Testis (tissue), 3 donors: ENCODE results near the gene FAM120A. TPM values are rescaled to one million over a fixed set of nuclear protein-coding genes. Genes with fewer than 3 reads are reported as not detected.

Source experiments
- DNase-seq: peaks from one replicate; pipeline ENCODE4 v3.0.0-alpha.2; 2019
- H3K27ac ChIP-seq, 2 donors: fragments of 200-600 bp; sonication (generic); one replicate each; pipeline ENCODE4 v1.5.1; 2019
- H3K27me3 ChIP-seq: fragments of 200-600 bp; sonication (generic); one replicate; pipeline ENCODE4 v1.5.1; 2019
- H3K36me3 ChIP-seq: fragments of 200-600 bp; sonication (generic); one replicate; pipeline ENCODE4 v1.5.1; 2017; ENCODE audit warnings: low read depth; ENCODE audit errors: missing control alignments
- H3K4me1 ChIP-seq: fragments of 200-600 bp; sonication (generic); one replicate; pipeline ENCODE4 v1.5.1; 2019
- H3K4me3 ChIP-seq, 2 donors: fragments of 200-600 bp; sonication (generic); one replicate each; pipeline ENCODE4 v1.5.1; 2017 to 2019
- H3K9me3 ChIP-seq: fragments of 200-600 bp; sonication (generic); one replicate; pipeline ENCODE4 v1.5.1; 2017
- CTCF ChIP-seq, 3 experiments: fragments of 450-650 bp in 2 of 3; fragments of 200-600 bp in 1 of 3; sonication (generic) in 1 of 3; IDR thresholded peaks; one replicate each; pipeline ENCODE4 v1.5.1; 2016 to 2019; ENCODE audit warnings: antibody characterized with exemption in 3 of 3, mild to moderate bottlenecking in 2 of 3, moderate library complexity in 1 of 3
- POLR2A ChIP-seq: fragments of 450-650 bp; IDR thresholded peaks from one replicate; pipeline ENCODE4 v1.6.1; 2017; ENCODE audit warnings: antibody characterized with exemption, mild to moderate bottlenecking, moderate library complexity
- WGBS, 2 donors: methylation state at CpG; one replicate each; pipeline ENCODE4 v1.1.5; 2018; 5-methylcytosine and 5-hydroxymethylcytosine counted together
- intact Hi-C: fragments of 100-400 bp; cut with DNase I; formaldehyde crosslinking; loops from one replicate; pipeline ENCODE4 v1.15.1; 2023; ENCODE audit warnings: low total_unique reads
- polyA plus RNA-seq: library from polyadenylated mRNA; stranded (reverse); fragments of 350-450 nt; fragmentation: Illumina TruSeq; extraction: RNeasy Lipid Tissue Mini Kit (QIAGEN cat#74804); gene quantifications from one replicate; pipeline ENCODE4 v1.2.3, GENCODE V29; 2014; ENCODE audit warnings: low read depth, low replicate concordance; ENCODE audit not compliant: insufficient read depth
- total RNA-seq, 2 donors: library from RNA; depleted of rRNA; stranded (reverse); fragments of >200 nt; gene quantifications; one replicate each; pipeline ENCODE4 v1.2.3, GENCODE V29; 2016

Gene FAM120A
- total and polyA plus RNA-seq, 3 donors from 2014 or later, result 39.3 to 81.5 (median 73.9) TPM

- H3K36me3 ChIP-seq, result no peaks in the 10 kb centered on the region
- DNase-seq, result no peak
- H3K27me3 ChIP-seq, result no peaks in the 10 kb centered on the region
- 89 to 92% methylated on average over 4 of the region's 4 CpGs for WGBS, 2 donors
- TF ChIP-seq POLR2A (no peak), CTCF (IDR thresholded peaks at IDR 0.05) (no peak)
- intact Hi-C loops, result loop anchor here (10.0 kb wide), 1 partner anchor 110 kb away; the partner anchor contains the start of genes FAM120A and FAM120AOS
- H3K27ac ChIP-seq, result no peak overlapping the region
- peaks cover 7% of the 10 kb centered on the region for H3K4me1 ChIP-seq
- no peak overlapping the region for H3K4me3 ChIP-seq
- no peaks in the 10 kb centered on the region for H3K9me3 ChIP-seq
Measured at GRCh38 chr9:93565089-93565488, 113.6 kb downstream of the FAM120A start.

DNA sequence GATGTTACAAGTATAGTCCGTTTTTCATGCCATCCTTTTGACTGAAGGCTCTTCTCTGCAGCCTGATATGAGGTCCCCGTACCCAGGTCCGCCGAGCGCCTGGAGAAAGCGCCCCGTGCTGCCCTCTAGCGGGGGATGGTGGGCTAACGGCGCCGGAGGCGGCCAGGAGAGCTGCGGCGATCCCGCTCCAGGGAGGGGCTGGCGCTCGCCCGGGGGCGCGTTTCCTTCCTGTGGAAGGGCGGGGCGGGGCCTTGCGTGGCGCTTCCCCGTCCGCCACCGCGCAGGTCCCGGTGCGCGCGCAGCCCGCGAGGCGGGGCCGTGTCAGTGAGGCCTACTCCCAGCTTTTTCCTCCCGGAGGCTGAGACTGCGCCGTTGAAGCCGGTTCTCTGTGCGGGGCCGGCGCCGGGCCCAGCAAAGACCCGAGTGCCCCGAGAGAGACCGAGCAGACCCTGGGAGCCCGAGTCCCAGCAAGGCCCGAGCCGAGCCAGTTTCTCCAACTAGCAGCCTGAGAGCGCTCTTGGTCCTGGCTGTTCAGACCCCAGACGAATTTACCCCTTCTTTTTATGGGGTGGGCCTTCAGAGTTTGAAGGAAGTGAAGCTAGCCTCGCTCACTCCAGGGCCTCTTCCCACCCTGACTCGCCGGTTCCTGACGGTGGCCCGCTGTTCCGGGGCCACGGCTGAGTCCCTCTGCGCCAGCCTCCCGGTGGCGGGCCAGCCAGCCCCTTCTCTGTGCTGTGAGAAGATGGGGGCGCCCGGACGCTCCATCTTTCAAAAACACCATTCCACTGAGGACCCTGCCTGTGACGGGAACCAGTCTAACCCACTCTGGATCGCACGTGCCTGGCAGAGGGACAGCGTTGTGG is 115.2 kb downstream of the FAM120A start:
- intact Hi-C loops, result loop anchor here (10.0 kb wide), 1 partner anchor 112 kb away; the partner anchor contains the start of genes FAM120A and FAM120AOS
- TF ChIP-seq CTCF (IDR thresholded peaks at IDR 0.05) (peak; percentile 93 to 96 (median 95)), POLR2A (peak; percentile 79)
- Histone ChIP-seq H3K27me3 (no peaks in the 10 kb centered on the region), H3K4me1 (peaks cover 7% of the 10 kb centered on the region), H3K4me3 (peak overlapping the region; percentile 67 to 75), H3K27ac (peak overlapping the region; percentile 61 to 92), H3K9me3 (no peaks in the 10 kb centered on the region), H3K36me3 (no peaks in the 10 kb centered on the region)
- WGBS, 2 donors, result 1% methylated on average over 27 to 67 of the region's 69 CpGs
- peak; percentile 97 for DNase-seq

DNA sequence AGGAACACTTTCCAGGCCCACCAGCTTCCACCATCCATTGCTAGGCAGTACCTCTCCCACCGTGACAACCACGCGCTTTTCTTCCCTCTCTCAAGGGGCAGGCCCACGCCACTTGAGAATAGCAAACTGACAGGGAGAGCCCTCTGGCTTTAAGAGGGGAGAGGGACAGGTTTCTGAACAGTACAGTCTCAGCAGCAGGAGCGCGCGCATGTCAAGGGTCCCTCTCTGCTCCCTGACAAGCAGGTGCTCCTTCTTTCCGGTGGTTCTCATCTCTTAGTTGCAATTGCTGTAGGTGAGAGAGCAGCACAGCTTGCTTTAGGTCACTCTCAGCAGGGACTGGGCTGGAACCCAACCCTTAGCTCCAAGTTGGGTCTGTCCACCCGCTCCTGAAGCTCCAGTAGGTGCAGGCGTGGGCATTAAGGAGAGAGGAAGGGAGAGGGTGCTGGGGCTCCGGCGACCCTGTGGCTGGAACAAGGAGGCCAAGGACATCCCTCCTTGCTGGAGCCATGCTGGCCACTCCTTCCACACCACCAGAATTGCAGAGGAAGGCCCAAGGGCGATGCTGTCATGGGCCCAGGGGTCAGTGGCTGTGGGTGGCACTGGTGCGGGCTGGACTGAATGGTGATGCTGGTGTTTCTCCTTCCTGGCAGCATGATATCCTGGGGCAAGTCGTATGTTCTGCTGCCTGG is 115.9 kb downstream of the FAM120A start:
- WGBS, 2 donors, result 17 to 38% methylated on average over 12 to 15 of the region's 15 CpGs
- DNase-seq, result peak; percentile 32
- Histone ChIP-seq H3K27ac (peak overlapping the region; percentile 61 to 92), H3K36me3 (no peaks in the 10 kb centered on the region), H3K27me3 (no peaks in the 10 kb centered on the region), H3K4me3 (peak overlapping the region; percentile 67 to 75), H3K4me1 (peaks cover 7% of the 10 kb centered on the region), H3K9me3 (no peaks in the 10 kb centered on the region)
- intact Hi-C loops, result loop anchor here (10.0 kb wide), 1 partner anchor 113 kb away; the partner anchor contains the start of genes FAM120A and FAM120AOS
- TF ChIP-seq CTCF (IDR thresholded peaks at IDR 0.05), result no peak
- no peak for TF ChIP-seq POLR2A

- no peak for DNase-seq
- peaks cover 7% of the 10 kb centered on the region for H3K4me1 ChIP-seq
- H3K36me3 ChIP-seq, result no peaks in the 10 kb centered on the region
- WGBS, 2 donors, result 74 to 82% methylated on average over 5 of the region's 5 CpGs
- H3K9me3 ChIP-seq, result no peaks in the 10 kb centered on the region
- H3K27ac ChIP-seq, result no peak overlapping the region
- no peaks in the 10 kb centered on the region for H3K27me3 ChIP-seq
- TF ChIP-seq CTCF (IDR thresholded peaks at IDR 0.05), result no peak
- intact Hi-C loops, result loop anchor here (10.0 kb wide), 1 partner anchor 113 kb away; the partner anchor contains the start of genes FAM120A and FAM120AOS
- no peak overlapping the region for H3K4me3 ChIP-seq
Measured at GRCh38 chr9:93568169-93568568, 116.7 kb downstream of the FAM120A start.
